Measurements from ENCODE around the gene LARP6. TPM values are rescaled to one million over a fixed set of nuclear protein-coding genes. Genes with fewer than 3 reads are reported as not detected.

Gene LARP6
- total RNA-seq, 1 experiment from 2014 or later = 15.2 TPM

GRCh38 chr15:70852501-70853317, 1.2 kb downstream of the LARP6 start:
- Mint-ChIP-seq H3K4me1 (peaks cover 8% of the 10 kb centered on the region), H3K9me3 (no peaks in the 10 kb centered on the region), H3K4me3 (peak overlapping the region; percentile 82), H3K27ac (no peak overlapping the region), H3K36me3 (peaks cover 13% of the 10 kb centered on the region), H3K27me3 (ENCODE audit: low read depth) (peaks cover 24% of the 10 kb centered on the region)
- CTCF ChIA-PET = interaction anchor here (0.7 to 3.3 kb wide), 4 partner anchors 10 to 284 kb away, joined by 3 to 16 read pairs (median 9); no protein-coding TSS in a partner anchor
- POLR2A ChIA-PET = interaction anchor here (0.6 to 1.6 kb wide), 2 partner anchors 28 to 1123 kb away, joined by 4 to 5 read pairs; no protein-coding TSS in a partner anchor
- ATAC-seq = no peak
- TF ChIP-seq USF2 (CRISPR knock-in tag; IDR thresholded peaks at IDR 0.05) (no peak), TEAD1 (CRISPR knock-in tag; IDR thresholded peaks at IDR 0.05) (no peak), TEAD4 (CRISPR knock-in tag; IDR thresholded peaks at IDR 0.05) (no peak), CDX4 (CRISPR knock-in tag; IDR thresholded peaks at IDR 0.05; ENCODE audit: borderline replicate concordance) (no peak), JAZF1 (CRISPR knock-in tag; IDR thresholded peaks at IDR 0.05) (no peak), ZBTB21 (CRISPR knock-in tag; IDR thresholded peaks at IDR 0.05; ENCODE audit: borderline replicate concordance) (no peak), ZNF423 (CRISPR knock-in tag; IDR thresholded peaks at IDR 0.05) (no peak), E2F4 (CRISPR knock-in tag; IDR thresholded peaks at IDR 0.05; ENCODE audit: borderline replicate concordance, low read depth) (no peak), EMX1 (CRISPR knock-in tag; IDR thresholded peaks at IDR 0.05) (no peak), MYBL2 (CRISPR knock-in tag; IDR thresholded peaks at IDR 0.05) (no peak), OVOL2 (CRISPR knock-in tag; IDR thresholded peaks at IDR 0.05; ENCODE audit: borderline replicate concordance) (no peak), ZNF416 (CRISPR knock-in tag; IDR thresholded peaks at IDR 0.05) (no peak), ZNF219 (CRISPR knock-in tag; IDR thresholded peaks at IDR 0.05; ENCODE audit: borderline replicate concordance) (no peak), PRRX2 (CRISPR knock-in tag; IDR thresholded peaks at IDR 0.05) (no peak), FOXP1 (CRISPR knock-in tag; IDR thresholded peaks at IDR 0.05; ENCODE audit: borderline replicate concordance) (no peak), NFE2L1 (CRISPR knock-in tag; IDR thresholded peaks at IDR 0.05) (no peak), FOXP4 (CRISPR knock-in tag; IDR thresholded peaks at IDR 0.05) (no peak)
- no peak for DNase-seq (ENCODE audit: low spot score)

- no peak for ATAC-seq
- Mint-ChIP-seq H3K36me3 (peaks cover 13% of the 10 kb centered on the region), H3K27me3 (ENCODE audit: low read depth) (peaks cover 20% of the 10 kb centered on the region), H3K9me3 (no peaks in the 10 kb centered on the region), H3K4me1 (peaks cover 8% of the 10 kb centered on the region), H3K4me3 (no peak overlapping the region), H3K27ac (no peak overlapping the region)
- CTCF ChIA-PET = interaction anchor here (3.3 kb wide), 2 partner anchors 23 to 27 kb away, joined by 15 to 16 read pairs; no protein-coding TSS in a partner anchor
- DNase-seq (ENCODE audit: low spot score) = no peak
- POLR2A ChIA-PET = no interaction called here
- TF ChIP-seq ZBTB43 (CRISPR knock-in tag; IDR thresholded peaks at IDR 0.05) = no peak
- no peak for TF ChIP-seq ATF6 (CRISPR knock-in tag; IDR thresholded peaks at IDR 0.05)
- TF ChIP-seq USF2 (CRISPR knock-in tag; IDR thresholded peaks at IDR 0.05) = no peak
- TF ChIP-seq ARID4B (CRISPR knock-in tag; IDR thresholded peaks at IDR 0.05; ENCODE audit: borderline replicate concordance) = no peak
- no peak for TF ChIP-seq ZNF219 (CRISPR knock-in tag; IDR thresholded peaks at IDR 0.05; ENCODE audit: borderline replicate concordance)
These were observed 2.1 kb downstream of the LARP6 start for GRCh38 chr15:70851889-70852288.

Data from WTC11 (cell line).